Stimulated activated CD4-positive, alpha-beta T cell treated with anti-CD3 and anti-CD28 coated beads, Interleukin-2, amount 100 ng/mL, for 4 hours (primary cell): Measurements from ENCODE around the gene ATAD3C.
"Not testable (repeated sequence)": the region's sequence is repeated elsewhere in the genome, so short reads cannot be mapped to it uniquely, and the experiment has no call there.

Experiments
- DNase-seq: peaks from one replicate; pipeline ENCODE4 v3.0.0-alpha.2; 2020; ENCODE audit warnings: low read depth

Gene ATAD3C

DNA sequence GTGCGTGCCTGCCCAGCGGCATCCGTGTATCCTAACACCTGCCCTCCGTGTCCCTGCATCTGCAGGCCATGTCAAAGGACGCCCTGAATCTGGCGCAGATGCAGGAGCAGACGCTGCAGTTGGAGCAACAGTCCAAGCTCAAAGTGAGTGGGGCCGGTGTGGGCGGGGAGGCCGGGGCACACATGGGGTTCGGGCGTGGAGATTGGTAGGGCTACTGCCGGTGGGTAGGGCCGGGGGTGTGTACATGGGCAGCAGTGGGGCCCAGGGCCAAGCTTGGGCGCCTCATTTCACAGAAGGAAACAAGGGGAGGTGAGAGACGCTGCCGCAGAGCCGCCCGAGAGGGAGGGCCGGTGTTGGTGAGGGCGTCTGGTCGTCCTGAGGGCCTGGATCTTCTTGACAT lies 1.1 kb downstream of the ATAD3C start:
- DNase-seq = not testable (repeated sequence)

DNA sequence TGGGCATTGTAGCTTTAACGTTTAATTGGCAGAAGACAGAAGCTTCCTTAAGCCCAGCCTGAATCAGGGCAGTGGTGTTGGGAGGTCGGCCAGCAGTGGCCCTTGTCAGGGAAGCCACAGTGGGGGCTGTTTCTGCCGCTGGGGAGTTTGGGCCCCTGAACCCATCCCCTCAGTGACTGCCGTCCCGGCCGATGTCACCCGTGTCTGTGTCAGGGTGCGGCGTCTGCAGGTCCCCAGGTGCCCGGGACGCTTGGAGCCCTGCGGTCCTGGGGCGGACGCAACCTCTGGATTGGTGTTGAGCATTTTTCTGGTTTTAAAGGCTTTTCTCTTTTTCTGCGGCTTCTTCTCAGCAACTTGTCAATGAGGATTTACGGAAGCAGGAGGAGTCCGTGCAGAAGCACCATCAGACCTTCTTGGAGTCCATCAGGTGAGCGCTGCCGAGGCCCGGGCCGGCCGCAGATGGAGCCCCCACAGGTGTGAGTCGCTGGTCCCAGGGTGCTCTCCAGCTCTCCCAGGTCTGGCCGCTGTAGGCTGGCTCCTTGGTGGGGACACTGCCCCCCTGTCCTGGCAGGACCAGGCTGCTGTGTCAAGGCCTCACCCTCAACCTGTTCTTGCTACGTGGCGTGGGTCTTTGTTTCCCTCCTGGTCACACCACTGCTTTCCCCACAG lies 2.3 kb downstream of the ATAD3C start:
- no peak for DNase-seq

DNA sequence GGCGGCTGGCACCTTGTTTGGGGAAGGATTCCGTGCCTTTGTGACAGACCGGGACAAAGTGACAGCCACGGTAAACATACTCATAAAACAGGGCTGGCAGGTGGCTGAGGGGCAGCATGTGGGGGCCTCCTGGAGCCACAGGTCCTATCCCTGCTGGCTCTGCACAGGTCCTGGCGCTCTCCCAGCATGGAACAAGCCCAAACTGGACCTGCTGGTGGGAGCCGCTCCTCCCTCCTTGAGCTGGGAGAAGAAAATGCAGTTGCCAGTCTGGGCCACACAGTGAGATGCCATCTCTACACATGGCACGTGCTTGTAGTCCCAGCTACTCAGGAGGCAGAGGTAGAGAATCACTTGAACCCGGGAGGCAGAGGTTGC lies 2.9 kb downstream of the ATAD3C start:
- DNase-seq = not testable (repeated sequence)

DNA sequence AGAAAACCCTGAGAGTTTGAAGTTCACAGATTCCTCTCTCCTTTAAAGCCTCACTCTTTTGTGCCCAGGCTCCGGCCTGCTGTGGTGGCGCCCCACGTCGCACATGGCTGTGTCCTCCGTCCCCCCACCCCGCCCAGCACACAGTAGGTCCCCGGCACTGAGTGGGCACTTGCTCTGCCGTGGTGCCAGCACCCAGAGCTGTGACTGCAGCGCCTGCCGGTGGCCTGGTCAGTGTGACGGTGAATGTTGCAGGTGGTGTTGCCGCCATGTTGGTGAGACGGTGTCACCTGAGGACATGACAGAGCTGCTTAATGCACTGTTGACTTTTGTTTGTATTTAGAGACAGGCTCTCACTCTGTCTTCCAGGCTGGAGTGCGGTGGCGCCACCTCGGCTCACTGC lies 3.4 kb downstream of the ATAD3C start:
- no peak for DNase-seq

DNA sequence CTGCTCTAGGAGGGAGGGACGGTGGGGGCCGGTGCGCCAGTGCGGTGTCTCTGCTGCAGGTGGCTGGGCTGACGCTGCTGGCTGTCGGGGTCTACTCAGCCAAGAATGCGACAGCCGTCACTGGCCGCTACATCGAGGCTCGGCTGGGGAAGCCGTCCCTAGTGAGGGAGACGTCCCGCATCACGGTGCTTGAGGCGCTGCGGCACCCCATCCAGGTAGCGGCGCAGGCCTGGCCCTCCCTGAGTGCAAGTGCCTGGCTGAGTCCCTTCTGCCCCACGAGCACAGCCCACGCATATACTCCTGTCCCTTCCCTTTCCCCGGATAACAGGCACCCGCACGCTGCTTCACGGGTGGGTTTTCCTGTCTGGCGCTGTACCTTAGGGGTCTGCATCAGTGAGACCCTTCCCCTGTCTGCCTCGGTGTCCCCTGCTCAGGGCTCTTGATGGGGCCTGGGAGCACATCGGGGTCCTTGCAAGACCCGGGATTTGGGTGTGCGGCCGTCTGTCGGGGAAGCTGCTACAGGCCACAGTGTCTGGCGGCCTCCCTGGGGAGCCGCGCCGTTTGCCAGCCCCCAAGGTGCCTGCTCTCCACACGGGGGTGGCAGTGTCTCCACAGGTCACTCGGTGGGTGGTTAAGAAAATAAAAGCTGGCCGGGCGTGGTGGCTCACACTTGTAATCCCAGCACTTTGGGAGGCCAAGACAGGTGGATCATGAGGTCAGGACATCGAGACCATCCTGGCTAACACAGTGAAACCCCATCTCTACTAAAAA lies 5.0 kb downstream of the ATAD3C start:
- DNase-seq = not testable (repeated sequence)

DNA sequence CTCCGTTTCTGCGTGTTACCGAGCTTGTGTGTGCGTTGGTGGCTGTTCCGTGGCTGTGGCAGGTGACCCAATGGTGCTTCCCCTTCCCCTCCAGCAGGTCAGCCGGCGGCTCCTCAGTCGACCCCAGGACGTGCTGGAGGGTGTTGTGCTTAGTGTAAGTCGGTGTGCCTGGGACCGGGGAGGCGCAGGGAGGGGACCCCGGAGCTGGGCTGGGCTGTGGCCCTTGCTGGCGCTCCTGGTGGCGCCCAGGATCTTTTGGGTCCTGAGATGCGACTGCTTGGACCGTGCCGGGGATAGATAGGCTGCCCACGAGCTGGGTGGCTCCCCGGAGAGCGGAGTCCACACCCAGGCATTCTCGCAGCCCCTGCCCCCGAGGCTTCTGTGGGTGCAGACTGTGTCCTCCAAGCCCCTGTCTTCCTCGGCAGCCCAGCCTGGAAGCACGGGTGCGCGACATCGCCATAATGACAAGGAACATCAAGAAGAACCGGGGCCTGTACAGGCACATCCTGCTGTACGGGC lies 5.9 kb downstream of the ATAD3C start:
- no peak for DNase-seq

DNA sequence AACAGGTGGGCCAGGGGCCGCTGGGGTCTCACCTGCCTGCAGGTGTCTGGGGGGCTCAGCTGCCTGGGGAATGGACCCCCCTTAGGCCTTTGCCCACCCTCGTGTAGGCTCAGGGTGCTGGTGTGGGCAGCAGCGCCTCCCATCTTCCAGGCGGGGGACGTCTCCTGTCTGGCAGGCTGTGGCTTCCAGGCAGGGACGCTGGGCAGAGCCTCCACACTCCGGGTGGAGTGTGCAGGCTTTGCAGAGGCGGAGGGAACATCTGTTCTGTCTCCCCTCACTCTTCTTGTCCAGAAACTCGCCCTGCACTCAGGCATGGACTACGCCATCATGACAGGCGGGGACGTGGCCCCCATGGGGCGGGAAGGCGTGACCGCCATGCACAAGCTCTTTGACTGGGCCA lies 6.4 kb downstream of the ATAD3C start:
- not testable (repeated sequence) for DNase-seq

DNA sequence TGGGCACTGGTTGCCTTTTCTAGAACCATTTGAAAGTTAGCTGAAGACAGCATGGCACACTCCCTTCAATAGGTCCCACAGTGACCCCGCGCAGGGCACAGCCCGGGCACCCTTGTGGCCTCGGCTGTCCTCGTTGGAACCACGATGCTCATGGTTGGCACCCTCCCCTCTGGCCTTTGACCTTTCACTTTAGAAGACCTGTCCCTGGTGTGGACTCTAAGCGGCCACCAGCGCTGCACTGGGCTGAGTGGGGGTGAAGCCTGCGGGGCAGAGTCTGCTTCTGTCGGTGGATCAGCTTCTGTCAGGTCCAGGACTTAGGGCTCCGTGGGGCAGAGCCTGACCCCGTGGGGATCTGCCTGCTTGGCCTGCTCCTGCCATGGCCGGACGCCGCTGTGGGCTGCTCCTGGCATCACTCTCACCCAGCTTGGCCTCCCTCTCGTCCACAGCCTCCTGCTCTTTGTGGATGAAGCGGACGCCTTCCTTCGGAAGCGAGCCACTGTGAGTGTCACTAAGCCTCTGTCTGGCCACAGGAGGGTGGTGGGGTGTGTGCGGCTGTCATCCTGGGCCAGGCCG lies 7.3 kb downstream of the ATAD3C start:
- not testable (repeated sequence) for DNase-seq

DNA sequence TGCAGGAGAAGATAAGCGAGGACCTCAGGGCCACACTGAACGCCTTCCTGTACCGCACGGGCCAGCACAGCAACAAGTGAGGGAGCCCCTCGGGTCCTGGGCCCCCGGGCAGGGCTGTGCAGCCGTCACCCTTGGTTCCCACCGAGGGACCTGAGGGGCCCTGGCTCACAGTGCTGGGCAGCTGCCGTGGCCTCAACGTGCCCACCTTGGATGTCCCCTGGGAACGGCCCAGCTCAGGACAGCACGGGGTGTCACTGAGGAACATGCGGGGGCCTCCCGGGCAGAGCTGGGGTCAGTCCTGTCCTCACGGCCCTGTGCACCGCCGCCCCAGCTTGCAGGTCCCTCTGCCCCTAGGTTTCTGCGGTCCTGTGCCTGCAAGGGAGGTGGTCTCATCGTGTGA lies 9.7 kb downstream of the ATAD3C start:
- not testable (repeated sequence) for DNase-seq

DNA sequence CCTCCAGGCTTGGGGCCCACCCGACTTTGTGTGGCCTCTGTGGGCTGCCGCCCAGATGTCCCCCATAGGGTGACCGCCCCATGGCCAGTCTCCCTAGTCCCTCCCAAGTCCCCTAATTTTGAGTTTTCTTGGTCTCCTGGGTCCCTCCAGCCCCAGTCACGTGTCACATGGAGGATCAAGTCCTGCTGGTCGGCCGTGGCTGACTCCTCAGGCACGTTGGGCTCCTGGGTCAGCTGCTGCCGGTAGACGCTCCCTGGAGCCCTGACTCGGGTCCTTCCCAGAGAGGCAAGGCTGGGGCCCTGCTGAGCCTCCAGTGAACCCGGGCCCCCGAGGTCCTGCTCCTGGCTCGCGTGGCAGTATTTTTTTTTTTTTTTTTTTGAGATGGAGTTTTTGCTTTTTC lies 10.2 kb downstream of the ATAD3C start:
- DNase-seq = not testable (repeated sequence)

DNA sequence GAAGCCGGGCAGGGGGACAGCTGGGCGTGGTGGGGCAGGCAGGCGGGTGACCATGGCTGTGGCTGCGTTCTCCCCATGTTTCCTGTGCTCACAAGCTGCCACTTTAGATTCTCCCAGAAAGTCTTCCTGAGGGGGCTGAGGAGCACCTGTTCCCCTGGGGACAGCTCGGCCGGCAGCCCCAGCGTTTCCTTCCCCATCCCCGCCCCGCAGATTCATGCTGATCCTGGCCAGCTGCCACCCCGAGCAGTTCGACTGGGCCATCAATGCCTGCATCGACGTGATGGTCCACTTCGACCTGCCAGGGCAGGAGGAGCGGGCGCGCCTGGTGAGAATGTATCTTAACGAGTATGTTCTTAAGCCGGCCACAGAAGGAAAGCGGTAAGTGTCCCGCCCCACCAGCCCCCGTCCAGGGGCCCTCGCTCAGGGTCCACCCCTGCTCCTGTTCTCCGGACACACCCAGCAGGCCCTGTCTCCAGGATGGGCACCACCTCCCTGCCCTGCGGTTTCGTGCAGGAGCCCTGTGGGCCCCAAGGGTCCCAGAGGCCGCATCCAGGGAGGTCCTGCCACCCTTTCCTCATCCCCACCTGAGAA lies 11.1 kb downstream of the ATAD3C start:
- DNase-seq = no peak

DNA sequence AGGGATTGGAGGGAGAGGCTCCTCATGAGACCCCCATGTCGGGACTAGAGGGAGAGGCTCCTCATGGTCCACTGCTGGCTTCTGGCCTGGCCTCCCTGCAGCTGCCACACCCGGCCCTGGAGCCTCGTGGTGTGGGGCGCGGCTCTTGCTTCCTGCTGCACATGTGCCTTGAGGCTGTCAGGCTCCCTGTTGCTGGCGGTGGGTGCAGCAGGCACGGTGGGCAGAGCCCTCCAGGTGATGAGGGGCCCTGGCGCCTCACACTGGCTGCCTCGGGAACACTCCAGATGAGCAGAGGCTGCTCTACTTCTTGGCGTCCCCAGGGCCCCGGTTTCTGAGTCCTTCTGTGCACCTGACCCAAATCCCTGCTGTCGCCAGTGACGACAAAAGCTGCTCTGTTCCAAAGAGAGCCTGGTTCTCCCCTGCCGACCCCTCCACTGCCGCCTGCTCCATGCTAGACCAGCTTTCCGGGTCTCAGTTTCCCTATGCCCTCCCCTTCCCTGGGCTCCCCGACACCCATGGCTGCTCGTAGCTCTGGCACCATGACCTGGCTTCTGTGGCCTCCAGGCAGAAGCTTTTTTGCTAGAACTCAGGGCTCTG lies 12.3 kb downstream of the ATAD3C start:
- no peak for DNase-seq

DNA sequence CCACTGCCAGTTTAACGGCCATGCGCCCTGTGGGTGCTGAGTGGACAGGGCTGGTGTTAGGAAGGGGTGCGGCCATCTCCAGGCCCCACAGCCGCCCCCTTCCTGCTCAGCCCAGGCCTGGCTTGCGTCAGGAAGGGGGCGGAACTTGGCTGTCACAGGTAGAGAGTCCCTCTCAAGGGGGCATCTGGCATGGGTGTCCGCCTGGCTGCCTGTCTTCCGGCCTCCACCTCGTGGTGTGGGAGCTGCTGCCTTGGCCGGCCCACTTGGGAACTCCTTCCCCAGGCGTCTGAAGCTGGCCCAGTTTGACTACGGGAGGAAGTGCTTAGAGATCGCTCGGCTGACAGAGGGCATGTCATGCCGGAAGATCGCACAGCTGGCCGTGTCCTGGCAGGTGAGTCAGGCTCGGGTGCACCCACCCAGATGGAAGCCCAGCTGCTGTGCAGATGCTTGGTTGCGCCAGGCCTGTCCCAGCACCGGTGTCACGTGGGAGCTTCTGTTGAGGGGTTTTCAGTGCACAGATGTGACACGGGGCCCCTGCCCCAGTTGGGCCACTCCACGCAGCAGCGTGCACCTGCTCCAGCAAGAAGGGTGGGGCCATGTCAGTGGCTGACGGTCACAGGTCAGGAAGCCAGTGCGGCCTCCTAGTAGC lies 13.0 kb downstream of the ATAD3C start:
- DNase-seq = no peak

DNA sequence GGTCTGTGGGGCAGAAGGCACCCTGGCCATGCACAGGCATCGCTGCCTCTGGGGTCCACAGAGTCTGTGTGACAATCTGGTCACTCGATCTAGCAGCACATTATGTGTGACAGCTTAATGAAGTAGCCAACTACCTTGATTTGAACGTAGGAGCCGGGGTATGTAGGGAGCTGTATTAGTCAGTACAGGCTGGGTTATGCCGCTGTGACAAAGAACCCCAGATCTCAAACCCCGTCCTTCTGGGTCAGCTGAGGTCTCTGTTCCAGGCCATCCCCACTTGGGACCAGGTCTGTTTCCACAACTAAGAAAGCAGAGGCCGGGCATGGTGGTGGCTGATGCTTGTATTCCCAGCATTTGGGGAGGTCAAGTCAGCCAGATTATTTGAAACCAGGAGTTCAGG lies 13.8 kb downstream of the ATAD3C start:
- DNase-seq = no peak

DNA sequence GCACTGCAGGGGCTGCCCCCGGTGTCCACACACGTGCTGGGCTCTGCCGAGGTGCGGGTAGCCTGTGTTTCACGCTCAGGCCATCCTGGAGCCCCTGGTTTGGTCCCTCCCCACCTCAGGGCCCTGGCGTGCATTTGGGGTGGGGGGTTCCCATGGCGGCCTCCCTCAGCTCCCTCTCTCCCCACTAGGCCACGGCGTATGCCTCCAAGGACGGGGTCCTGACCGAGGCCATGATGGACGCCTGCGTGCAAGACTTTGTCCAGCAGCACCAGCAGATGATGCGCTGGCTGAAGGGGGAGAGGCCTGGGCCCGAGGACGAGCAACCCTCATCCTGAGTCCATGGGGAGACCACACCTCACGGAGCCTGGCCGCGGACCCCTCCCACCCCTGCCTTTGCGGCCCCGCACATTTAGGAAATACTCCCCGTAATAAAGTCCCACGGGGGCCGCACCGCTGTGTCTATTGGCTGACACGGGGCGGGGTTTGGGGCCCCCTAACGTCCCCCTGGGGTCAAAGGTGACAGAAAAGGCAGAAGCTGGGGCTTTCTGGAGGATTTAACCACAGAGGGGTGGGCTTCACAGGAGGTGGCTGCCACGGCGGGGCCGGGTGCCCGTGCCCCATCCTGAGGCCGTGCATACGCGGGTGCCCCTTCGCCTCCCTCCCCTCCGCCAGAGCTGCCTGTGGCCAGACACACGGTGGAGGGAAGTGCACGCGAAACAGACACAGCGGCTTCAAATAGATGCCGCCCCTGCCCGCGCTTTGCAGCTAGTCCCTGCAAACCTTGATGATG lies 18.9 kb downstream of the ATAD3C start:
- not testable (repeated sequence) for DNase-seq

DNA sequence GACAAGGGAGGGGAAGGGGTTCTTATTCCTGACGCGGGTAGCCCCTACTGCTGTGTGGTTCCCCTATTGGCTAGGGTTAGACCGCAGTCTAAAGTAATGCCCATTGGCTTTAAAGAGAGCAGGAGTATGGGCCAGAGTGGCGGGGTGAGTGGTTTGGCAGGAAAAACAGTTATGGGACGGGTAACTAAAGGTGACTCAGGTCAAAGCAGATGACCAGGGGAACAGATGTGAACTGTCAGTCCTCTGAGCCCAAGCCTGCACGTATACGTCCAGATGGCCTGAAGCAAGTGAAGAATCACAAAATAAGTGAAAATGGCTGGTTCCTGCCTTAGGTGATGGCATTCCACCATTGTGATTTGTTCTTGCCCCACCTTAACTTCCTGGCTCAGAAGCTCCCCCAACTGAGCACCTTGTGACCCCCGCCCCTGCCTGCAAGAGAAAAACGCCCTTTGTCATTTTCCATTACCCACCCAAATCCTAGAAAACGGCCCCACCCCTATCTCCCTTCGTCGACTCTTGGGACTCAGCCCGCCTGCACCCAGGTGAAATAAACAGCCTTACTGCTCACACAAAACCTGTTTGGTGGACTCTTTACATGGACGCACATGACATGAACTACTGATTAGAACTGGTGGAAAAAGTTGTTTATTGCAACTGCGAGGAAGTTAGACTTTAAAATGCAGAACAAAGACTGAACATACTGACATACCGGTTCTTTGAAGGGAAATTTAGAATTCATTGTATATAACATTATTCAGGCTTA lies 21.3 kb downstream of the ATAD3C start:
- no peak for DNase-seq

DNA sequence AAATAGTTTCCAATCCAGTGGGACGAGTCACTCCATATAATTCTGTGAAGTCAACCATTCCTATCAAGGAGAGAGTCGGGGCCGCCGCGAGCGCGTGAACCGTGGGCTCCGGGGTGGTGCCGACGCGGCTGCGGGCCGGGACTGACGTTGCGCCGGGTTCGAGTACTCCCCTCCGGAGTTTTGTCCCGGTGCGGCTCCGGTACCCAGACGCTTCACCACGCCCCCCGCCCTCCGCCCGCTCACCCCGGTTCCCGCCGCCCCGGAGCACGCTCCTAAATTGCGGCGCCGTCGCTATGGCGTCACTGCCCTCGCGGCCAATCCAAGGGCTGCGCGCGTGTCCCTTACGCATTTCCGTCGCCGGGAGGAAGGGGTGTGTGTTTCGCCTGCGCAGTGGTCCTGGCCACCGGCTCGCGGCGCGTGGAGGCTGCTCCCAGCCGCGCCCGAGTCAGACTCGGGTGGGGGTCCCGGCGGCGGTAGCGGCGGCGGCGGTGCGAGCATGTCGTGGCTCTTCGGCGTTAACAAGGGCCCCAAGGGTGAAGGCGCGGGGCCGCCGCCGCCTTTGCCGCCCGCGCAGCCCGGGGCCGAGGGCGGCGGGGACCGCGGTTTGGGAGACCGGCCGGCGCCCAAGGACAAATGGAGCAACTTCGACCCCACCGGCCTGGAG lies 22.0 kb downstream of the ATAD3C start, which contains the start of gene ATAD3B:
Gene ATAD3B, plus strand, starts transcription at position 377 of the 664 bp plus-strand sequence. Its CDS starts 120 bp downstream, at position 497.
- DNase-seq = peak; percentile 92

DNA sequence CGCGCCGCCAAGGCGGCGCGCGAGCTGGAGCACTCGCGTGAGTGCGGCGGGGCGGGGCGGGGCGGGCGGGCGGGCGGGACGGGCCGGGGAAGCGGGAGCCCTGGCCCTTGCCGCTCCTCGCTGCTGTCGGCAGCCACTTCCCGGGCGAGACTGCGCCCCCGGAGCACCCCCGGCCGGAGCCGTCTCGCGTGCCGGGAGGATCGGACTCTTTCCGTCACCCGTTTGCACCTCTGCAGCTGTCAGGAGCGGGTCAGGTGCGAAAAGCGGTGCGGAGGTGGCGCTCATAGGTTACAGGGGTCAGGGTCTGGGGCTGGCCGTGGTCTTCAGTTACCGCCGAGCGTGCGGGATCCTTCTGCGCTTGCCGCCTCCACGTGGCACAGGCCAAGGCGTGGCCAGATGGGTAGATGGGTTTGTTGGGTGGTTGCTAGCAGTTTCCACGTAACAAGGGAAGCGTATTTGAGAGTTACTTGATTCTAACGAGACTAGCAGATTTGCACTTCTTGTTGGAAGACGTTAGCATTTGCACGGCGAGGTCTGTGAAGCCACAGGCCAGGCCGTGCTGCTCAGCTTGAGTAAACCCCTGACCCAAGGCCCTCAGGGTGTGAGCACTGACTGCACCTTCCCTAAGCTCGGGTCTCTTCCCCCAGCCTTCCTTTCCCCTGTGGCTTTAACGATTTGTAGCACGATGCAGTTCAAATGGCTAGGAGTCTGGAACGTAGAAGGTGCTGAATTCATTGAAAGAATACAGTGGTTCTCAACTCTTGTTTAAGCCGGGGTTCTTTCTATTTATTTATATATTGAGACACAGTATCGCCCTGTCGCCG lies 22.8 kb downstream of the ATAD3C start:
- not testable (repeated sequence) for DNase-seq

DNA sequence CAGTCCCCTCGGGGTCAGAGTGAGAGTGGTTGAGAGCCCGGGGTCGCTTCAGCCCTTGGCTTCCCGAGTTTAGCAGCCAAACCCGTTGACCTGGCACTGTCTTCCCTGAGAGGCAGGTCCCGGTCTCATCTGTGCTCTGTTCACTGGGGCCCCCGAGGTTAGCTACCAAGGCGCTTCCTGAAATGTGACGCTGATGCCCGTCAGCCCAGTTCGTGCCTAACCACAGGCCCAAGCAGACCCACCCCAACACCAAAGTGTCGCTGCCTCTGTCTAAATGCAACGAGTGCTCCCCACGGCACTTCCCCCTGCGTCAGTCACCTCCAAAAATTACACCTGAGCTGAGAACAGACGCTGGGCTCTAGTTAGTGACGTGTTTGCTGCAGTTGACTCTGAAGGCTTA lies 26.5 kb downstream of the ATAD3C start:
- not testable (repeated sequence) for DNase-seq
